SU-DHL-6 (cell line): ENCODE results near the gene ANKS1A.

Source experiments
- H2AFZ ChIP-seq: fragments of 200-600 bp; sonication (generic); 2 replicates; pipeline ENCODE4 v1.6.1; 2014; ENCODE audit warnings: low read depth, mild to moderate bottlenecking, moderate library complexity, mixed read lengths, antibody characterized with exemption, low read length; ENCODE audit not compliant: severe bottlenecking
- H3F3A ChIP-seq: fragments of 200-600 bp; shearing (Covaris generic); 2 replicates; pipeline ENCODE4 v1.6.0; 2016; ENCODE audit warnings: antibody characterized with exemption, mild to moderate bottlenecking; ENCODE audit not compliant: insufficient read depth
- H3K27ac ChIP-seq: fragments of 200-600 bp; sonication (generic); 2 replicates; pipeline ENCODE4 v1.5.1; 2016; ENCODE audit warnings: low read depth, mild to moderate bottlenecking, low read length, moderate library complexity, mixed read lengths
- H3K27me3 ChIP-seq: fragments of 200-600 bp; sonication (generic), shearing (Covaris generic); 2 replicates; pipeline ENCODE4 v1.6.0; 2014; ENCODE audit warnings: mild to moderate bottlenecking, low read length
- H3K36me3 ChIP-seq: fragments of 200-600 bp; sonication (generic); 2 replicates; pipeline ENCODE4 v1.6.1; 2014; ENCODE audit warnings: mild to moderate bottlenecking, low read length, mixed read lengths
- H3K4me2 ChIP-seq: fragments of 300-600, 200-600 bp; shearing (Covaris generic), sonication (generic); 2 replicates; pipeline ENCODE4 v1.6.0; 2014; ENCODE audit warnings: low read length, low read depth, mild to moderate bottlenecking; ENCODE audit not compliant: poor library complexity, severe bottlenecking
- H3K4me3 ChIP-seq: fragments of 200-600 bp; sonication (generic); 2 replicates; pipeline ENCODE4 v1.5.1; 2014; ENCODE audit warnings: antibody characterized with exemption, low read length, mild to moderate bottlenecking, mixed read lengths; ENCODE audit not compliant: insufficient read depth, poor library complexity, severe bottlenecking
- H3K79me2 ChIP-seq: fragments of 200-600 bp; sonication (generic); 2 replicates; pipeline ENCODE4 v1.6.1; 2014; ENCODE audit warnings: mild to moderate bottlenecking, low read length, moderate library complexity; ENCODE audit not compliant: insufficient read depth
- H3K9ac ChIP-seq: fragments of 200-600 bp; sonication (generic); 2 replicates; pipeline ENCODE4 v1.7.0; 2014; ENCODE audit warnings: mild to moderate bottlenecking, low read length
- H3K9me2 ChIP-seq: fragments of 200-600 bp; sonication (generic); replicated peaks from 2 replicates; pipeline ENCODE4 v1.6.1; 2014; ENCODE audit warnings: low read length; ENCODE audit not compliant: insufficient read depth
- H3K9me3 ChIP-seq: fragments of 200-600 bp; sonication (generic); 2 replicates; pipeline ENCODE4 v1.6.1; 2014; ENCODE audit warnings: low read length, mixed read lengths; ENCODE audit not compliant: insufficient read depth
- H4K20me1 ChIP-seq: fragments of 200-600 bp; sonication (generic); 2 replicates; pipeline ENCODE4 v1.6.1; 2014; ENCODE audit warnings: low read depth, mild to moderate bottlenecking, antibody characterized with exemption, low read length, moderate library complexity, mixed read lengths
- CTCF ChIP-seq: fragments of 200-600 bp; sonication (generic); IDR thresholded peaks from one replicate; pipeline ENCODE4 v1.5.1; 2017; ENCODE audit warnings: antibody characterized with exemption, mild to moderate bottlenecking, low read length, moderate library complexity; ENCODE audit not compliant: insufficient read depth, poor library complexity, severe bottlenecking
- EZH2phosphoT487 ChIP-seq: fragments of 200-600 bp; sonication (generic), shearing (Covaris generic); conservative IDR thresholded peaks from 2 replicates; pipeline ENCODE4 v1.6.1; 2018; ENCODE audit warnings: mild to moderate bottlenecking, antibody characterized with exemption, low read length, moderate library complexity, mixed read lengths

The ANKS1A gene

GRCh38 chr6:35070111-35070510, 181.1 kb downstream of the ANKS1A start:
- Histone ChIP-seq H3K27me3 (no peaks in the 10 kb centered on the region), H3K4me2 (no peak overlapping the region), H3K4me3 (no peak overlapping the region), H3K36me3 (no peaks in the 10 kb centered on the region), H2AFZ (no peak overlapping the region), H3K79me2 (no peaks in the 10 kb centered on the region), H3K9me3 (no peaks in the 10 kb centered on the region), H3K27ac (no peak overlapping the region), H3F3A (no peaks in the 10 kb centered on the region), H3K9me2 (no peaks in the 10 kb centered on the region), H3K9ac (no peak overlapping the region), H4K20me1 (no peaks in the 10 kb centered on the region)
- TF ChIP-seq CTCF (no peak), EZH2phosphoT487 (no peak)

- no peaks in the 10 kb centered on the region for H3K9me3 ChIP-seq
- no peak overlapping the region for H3K4me2 ChIP-seq
- TF ChIP-seq CTCF (no peak), EZH2phosphoT487 (no peak)
- H4K20me1 ChIP-seq = no peaks in the 10 kb centered on the region
- H3K4me3 ChIP-seq = no peak overlapping the region
- H3K27me3 ChIP-seq = no peaks in the 10 kb centered on the region
- no peak overlapping the region for H3K27ac ChIP-seq
- H3F3A ChIP-seq = no peaks in the 10 kb centered on the region
- no peak overlapping the region for H2AFZ ChIP-seq
- H3K36me3 ChIP-seq = no peaks in the 10 kb centered on the region
- no peak overlapping the region for H3K9ac ChIP-seq
- no peaks in the 10 kb centered on the region for H3K79me2 ChIP-seq
- H3K9me2 ChIP-seq = no peaks in the 10 kb centered on the region
Measured at GRCh38 chr6:35071347-35071994, 182.4 kb downstream of the ANKS1A start.

- H3K27ac ChIP-seq = no peak overlapping the region
- TF ChIP-seq EZH2phosphoT487 = no peak
- no peaks in the 10 kb centered on the region for H3K9me2 ChIP-seq
Measured at GRCh38 chr6:35072051-35072697, 183.1 kb downstream of the ANKS1A start.

GRCh38 chr6:35072698-35073055, 183.6 kb downstream of the ANKS1A start:
- Histone ChIP-seq H3K27me3 (no peaks in the 10 kb centered on the region), H3K4me2 (no peak overlapping the region), H3K36me3 (no peaks in the 10 kb centered on the region), H3F3A (no peaks in the 10 kb centered on the region), H3K79me2 (no peaks in the 10 kb centered on the region), H4K20me1 (no peaks in the 10 kb centered on the region), H3K9ac (no peak overlapping the region), H3K9me2 (no peaks in the 10 kb centered on the region), H2AFZ (no peak overlapping the region), H3K4me3 (no peak overlapping the region), H3K27ac (no peak overlapping the region), H3K9me3 (no peaks in the 10 kb centered on the region)
- TF ChIP-seq EZH2phosphoT487 (no peak), CTCF (no peak)

More at GRCh38 chr6:35072051-35072697, 183.1 kb downstream of the ANKS1A start:
- H3K4me3 ChIP-seq = no peak overlapping the region
- H3K9me3 ChIP-seq = no peaks in the 10 kb centered on the region
- H3K36me3 ChIP-seq = no peaks in the 10 kb centered on the region
- no peak overlapping the region for H3K4me2 ChIP-seq
- H3K9ac ChIP-seq = no peak overlapping the region
- H3K27me3 ChIP-seq = no peaks in the 10 kb centered on the region
- no peaks in the 10 kb centered on the region for H3K79me2 ChIP-seq
- no peaks in the 10 kb centered on the region for H4K20me1 ChIP-seq
- H2AFZ ChIP-seq = no peak overlapping the region
- H3F3A ChIP-seq = no peaks in the 10 kb centered on the region
